Anterior cingulate cortex (tissue), 58 donors: ENCODE data around the gene NUCB2.

Source experiments
- DNase-seq, 58 donors: peaks; one replicate each; lab custom pipeline; 2025; lab: John Stamatoyannopoulos, UW

NUCB2 gene

GRCh38 chr11:17328871-17329494 is 52.4 kb downstream of the NUCB2 start:
- DNase-seq: no peak

- DNase-seq: no peak
These were observed 55.1 kb downstream of the NUCB2 start for GRCh38 chr11:17331669-17332068.

GRCh38 chr11:17333799-17334586 is 57.5 kb downstream of the NUCB2 start:
- peak in 3 of 58 donors; percentile 10 to 46 (median 13) for DNase-seq

GRCh38 chr11:17343257-17343656 is 66.7 kb downstream of the NUCB2 start:
- DNase-seq: no peak

- DNase-seq: no peak
These were observed 67.4 kb downstream of the NUCB2 start for GRCh38 chr11:17343907-17344306.

GRCh38 chr11:17347676-17348075 is 71.1 kb downstream of the NUCB2 start:
- DNase-seq: no peak

GRCh38 chr11:17350455-17351171 is 74.1 kb downstream of the NUCB2 start:
- DNase-seq: no peak

- no peak for DNase-seq
These were observed 74.6 kb downstream of the NUCB2 start for GRCh38 chr11:17351172-17351509.

GRCh38 chr11:17351510-17352176 is 75.1 kb downstream of the NUCB2 start, which contains the start of gene NCR3LG1:
TSS of gene NCR3LG1 (plus strand) at chr11:17351800. CDS start at chr11:17351970, 170 bp downstream.
- DNase-seq: peak in 50 of 58 donors; percentile 10 to 83 (median 41)

- peak in 56 of 58 donors; percentile 19 to 87 (median 64) for DNase-seq
These were observed 76.6 kb downstream of the NUCB2 start for GRCh38 chr11:17352950-17353820.

- peak in 1 of 58 donors; percentile 61 for DNase-seq
These were observed 77.5 kb downstream of the NUCB2 start for GRCh38 chr11:17353821-17354600.

GRCh38 chr11:17354601-17354991 is 78.1 kb downstream of the NUCB2 start:
- peak in 26 of 58 donors; percentile 1 to 60 (median 20) for DNase-seq

GRCh38 chr11:17366495-17366894 is 90.0 kb downstream of the NUCB2 start:
- no peak for DNase-seq

- peak in 8 of 58 donors; percentile 8 to 49 (median 30) for DNase-seq
These were observed 92.0 kb downstream of the NUCB2 start for GRCh38 chr11:17368551-17368950.

GRCh38 chr11:17369094-17369493 is 92.6 kb downstream of the NUCB2 start:
- no peak for DNase-seq

- no peak for DNase-seq
These were observed 93.2 kb downstream of the NUCB2 start for GRCh38 chr11:17369684-17370243.

GRCh38 chr11:17371614-17372013 is 95.1 kb downstream of the NUCB2 start:
- DNase-seq: no peak

GRCh38 chr11:17375547-17375946 is 99.0 kb downstream of the NUCB2 start:
- DNase-seq: no peak

- DNase-seq: no peak
These were observed 100.0 kb downstream of the NUCB2 start for GRCh38 chr11:17376493-17376892.
